Fibroblast of skin of scalp (primary cell): ENCODE results near the gene SH2D2A. TPM values are rescaled to one million over a fixed set of nuclear protein-coding genes. Genes with fewer than 3 reads are reported as not detected.

Experiments used
- DNase-seq: peaks from one replicate; pipeline ENCODE4 v3.0.0-alpha.2; 2013
- polyA plus RNA-seq, 2 experiments: library from polyadenylated mRNA; unstranded; fragments of 120-200 nt; gene quantifications; one replicate each; pipeline ENCODE4 v1.2.1, GENCODE V29; 2013; ENCODE audit not compliant: insufficient read length in 2 of 2

The SH2D2A gene
- 0.71 TPM for polyA plus RNA-seq (2013, experiment 1 of 2; ENCODE audit: insufficient read length)
- polyA plus RNA-seq (2013, experiment 2 of 2; ENCODE audit: insufficient read length) = 0.33 TPM

DNA sequence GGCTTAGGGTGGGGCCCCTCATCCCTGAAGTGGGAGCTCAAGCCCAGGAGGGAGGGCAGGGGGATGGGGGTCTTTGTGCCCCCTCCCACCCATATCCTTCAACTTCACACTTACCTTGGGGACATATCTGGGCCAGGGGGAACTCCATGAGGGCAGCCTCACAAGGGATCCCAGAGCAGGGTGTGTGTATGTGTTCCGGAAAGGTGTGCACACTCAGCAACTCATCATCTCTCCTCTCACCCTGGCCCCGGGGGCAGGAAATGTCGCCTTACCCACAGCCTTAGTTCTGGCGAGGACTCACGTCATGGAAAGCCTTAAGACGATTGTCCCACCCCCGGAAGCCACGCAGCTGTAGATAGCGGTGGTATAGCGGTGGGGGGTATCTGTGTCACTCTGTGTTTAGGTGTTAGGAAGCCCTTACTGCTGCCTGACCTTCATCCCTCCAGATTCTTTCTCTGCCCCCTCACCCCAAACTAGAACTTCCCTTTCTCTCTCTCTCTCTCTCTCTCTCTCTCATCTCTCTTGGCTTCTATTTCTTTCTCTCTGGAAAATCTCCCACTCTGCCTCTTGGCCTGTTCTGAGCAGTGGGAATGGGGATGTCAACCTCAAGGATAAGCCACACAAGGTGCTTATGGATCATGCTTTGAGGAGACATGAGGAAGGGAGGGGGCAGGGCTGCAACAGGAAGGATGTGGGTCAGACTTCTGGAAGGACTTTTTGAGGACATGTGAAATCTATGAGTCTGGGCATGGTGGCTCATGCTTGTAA lies at the start of gene SH2D2A:
SH2D2A (minus strand) TSS at position 288 of the 768 bp plus-strand sequence; CDS start at position 148, 140 bp downstream.
- DNase-seq = peak; percentile 24

DNA sequence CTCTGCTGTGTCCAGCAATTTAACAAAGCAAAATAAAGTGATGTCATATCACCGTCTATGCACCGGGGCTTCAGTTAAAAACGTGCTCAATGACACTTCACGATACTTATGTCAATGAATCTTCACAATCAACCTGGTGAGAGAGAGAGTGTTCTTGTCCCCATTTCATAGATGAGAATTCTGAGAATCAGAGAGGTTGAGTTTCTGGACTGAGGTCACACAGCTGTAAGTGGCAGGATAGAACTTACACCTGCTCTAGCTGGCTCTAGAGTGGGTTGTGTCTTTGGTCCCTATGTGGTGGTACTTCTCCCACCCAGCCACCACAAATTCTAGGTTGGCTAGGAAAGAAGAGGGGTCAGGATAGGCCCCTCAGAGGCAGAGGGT lies 49.2 kb upstream of the SH2D2A start:
- no peak for DNase-seq

DNA sequence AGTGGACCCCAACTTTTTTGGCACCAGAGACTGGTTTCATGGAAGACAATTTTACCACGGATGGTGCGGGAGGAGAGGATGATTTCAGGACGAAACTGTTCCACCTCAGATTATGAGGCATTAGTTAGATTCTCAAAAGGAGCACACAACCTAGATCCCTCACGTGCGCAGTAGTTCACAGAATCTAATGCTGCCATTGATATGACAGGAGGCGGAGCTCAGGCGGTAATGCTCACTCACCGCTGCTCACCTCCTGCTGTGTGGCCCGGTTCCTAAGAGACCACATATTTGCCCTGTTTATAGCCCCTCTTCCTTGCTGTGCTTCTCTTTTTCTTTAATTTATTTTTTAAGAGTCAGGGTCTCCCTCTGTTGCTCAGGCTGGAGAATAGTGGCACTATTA lies 48.6 kb upstream of the SH2D2A start:
- DNase-seq = no peak

DNA sequence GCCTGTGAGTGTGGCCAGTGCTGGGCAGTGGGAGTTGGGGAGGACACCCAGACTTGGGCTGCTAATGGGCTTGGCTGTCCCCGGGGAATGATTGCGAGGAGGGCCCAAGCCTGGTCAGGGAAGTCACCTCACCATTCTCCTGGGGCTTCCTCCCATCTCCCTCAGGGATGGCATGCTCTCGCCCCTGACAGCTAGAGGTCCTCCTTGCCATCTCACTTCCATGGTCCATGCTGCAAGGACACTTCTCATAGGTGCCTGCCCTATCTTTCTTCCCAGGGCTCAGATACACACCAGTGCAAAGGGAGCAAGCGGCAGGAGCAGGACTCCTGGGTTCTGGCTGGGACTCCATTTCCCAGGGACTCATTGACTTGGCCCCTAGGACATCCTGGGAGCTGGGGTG lies 48.1 kb upstream of the SH2D2A start:
- DNase-seq = no peak

DNA sequence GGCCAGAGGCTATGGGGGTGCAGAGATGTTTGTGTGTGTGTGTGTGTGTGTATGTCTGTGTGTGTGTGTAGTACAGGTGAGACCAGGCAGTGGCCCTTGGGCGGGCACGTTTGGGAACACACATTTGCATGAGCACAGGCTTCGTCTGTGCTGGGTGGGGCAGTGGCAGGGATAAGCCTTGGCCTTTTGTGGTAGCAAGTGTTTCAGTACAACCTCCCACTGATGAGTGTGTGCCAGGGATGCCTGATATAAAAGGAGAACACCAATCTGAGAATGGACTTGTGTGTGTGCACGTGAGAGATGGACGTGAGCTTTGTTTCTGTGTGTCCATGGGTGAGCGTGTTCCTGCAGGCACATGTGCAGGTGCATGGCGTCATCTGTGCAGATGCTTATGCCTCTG lies 47.0 kb upstream of the SH2D2A start:
- DNase-seq = no peak

DNA sequence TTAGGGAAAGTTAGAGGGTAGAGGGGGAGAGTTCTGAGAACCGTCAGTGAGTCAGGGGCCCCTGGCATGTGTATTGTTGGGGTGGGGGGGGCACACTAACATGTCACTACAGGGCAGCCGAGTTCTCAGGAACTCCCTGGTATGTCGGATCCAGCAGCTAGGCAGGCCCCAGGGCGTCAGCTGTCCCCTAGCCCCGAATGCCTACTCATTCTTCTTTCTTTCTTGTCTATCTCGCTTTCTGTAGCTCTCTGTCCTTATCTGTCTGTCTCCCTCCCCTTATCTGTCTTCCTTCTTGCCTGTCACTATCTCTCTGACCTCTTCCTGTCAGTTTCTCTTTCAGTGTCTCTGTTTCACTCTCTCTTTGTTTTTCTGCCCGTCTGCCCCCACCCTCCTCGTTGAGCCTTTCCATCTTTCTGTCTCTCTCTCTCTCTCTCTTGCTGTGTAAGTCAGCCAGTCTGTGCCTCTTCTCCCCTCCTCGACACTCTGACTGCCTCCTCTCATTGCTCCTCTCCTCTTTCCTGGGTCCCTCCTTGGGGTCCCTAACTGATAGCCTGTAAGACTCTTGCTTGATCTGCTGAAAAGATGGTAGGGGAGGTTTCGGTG lies 46.5 kb upstream of the SH2D2A start:
- DNase-seq = no peak

DNA sequence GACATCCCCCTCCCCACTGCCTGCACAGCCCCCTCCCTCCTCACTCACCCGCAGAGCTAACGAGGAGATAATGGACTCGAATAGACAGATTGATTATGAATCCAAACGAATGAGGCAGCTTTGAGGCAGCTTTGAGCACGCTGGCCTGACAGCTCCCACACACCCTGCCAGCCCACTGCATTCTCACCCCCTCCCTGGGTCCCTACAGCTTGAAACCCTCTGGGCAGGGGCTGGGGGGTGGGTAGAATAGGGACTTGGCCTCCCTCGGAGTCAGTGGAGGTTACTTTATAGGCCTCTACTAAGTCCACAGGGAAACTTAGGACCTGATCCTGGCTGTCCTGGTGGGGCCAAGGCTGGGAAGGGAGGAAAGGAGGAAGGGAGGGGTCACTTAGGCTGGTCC lies 45.9 kb upstream of the SH2D2A start:
- no peak for DNase-seq

DNA sequence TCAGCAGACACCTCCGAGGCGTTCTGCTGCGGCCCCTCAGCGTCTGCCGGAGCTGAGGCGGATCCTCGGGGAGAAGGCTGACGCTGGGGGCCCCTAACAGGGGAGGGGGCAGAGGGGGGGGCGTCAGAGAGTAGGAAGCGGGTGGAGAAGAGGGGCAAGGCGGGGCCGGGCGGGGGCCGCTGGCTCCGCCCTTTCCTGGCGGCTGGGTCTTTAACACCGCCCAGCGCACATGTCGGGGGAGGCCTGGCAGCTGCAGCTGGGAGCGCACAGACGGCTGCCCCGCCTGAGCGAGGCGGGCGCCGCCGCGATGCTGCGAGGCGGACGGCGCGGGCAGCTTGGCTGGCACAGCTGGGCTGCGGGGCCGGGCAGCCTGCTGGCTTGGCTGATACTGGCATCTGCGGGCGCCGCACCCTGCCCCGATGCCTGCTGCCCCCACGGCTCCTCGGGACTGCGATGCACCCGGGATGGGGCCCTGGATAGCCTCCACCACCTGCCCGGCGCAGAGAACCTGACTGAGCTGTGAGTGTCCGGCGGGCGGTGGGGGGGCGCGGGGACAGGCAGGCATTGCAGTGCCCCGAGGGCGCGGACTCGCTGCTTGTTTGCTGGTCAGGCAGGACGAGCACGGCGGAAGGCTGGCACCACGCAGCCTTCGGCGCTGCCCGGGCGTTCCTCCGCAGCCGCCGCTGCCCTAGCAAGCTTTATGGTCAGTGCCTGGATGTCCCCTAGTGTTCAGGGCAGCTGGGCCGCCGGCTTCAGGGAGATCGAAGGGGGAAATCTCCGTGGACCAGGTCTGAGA lies 44.2 kb upstream of the SH2D2A start, which contains the start of gene NTRK1:
NTRK1 (plus strand) TSS at position 238 of the 796 bp plus-strand sequence; CDS start at position 308, 70 bp downstream.
- DNase-seq = no peak

DNA sequence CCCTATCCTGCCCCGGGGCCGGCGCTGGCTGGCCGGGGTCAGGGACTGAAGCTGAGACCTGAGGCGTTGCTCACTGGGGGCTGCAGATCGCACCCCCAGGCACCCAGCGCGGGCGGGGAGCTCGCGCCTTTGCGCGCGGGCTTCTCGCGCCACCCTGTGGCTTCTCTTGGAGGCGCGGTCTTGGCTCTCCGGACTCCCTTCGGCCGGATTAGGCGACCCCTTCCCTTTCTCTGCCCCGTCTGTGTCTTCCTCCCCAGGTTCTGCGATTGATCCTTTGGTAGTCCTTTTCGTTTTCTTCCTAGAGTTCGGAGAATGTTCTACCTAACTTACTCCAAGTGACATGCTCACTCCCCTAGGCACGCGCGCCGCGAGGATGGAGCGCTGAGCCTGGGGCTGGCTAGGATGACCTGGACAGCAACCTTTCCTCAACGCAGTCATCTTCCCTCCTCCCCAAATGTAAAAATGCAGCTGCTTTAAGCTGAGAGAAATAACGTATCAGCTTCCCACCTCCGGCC lies 43.5 kb upstream of the SH2D2A start:
- DNase-seq = peak; percentile 29

DNA sequence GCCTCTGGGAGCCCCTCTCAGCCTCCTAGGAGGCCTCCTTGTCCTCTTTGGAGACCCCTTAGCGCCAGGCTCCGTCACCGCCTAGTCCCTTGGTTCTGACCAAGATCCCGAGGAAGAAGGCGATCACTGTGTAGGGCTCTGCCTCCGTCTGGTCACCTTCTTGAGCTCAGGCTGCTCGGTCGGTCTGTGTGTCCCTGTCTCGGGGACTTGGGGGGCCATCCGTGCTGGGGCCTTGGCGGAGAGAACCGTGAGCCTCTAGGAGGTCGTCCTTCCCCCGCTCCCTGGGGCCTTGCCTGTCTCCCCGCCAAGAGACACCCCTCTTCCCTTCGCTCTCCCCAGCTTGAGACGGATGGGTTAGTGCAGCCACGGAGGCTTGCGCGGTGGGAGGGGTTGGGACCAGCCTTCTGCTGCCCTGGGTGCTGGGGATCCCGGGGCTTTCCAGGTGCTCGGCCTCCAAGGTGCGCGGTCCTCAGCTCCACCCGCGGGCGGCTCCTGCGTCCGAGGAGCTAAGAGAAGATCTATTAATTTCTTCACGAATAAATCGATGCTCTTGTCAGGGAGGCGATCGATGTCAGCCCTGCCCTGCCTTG lies 43.0 kb upstream of the SH2D2A start:
- no peak for DNase-seq

DNA sequence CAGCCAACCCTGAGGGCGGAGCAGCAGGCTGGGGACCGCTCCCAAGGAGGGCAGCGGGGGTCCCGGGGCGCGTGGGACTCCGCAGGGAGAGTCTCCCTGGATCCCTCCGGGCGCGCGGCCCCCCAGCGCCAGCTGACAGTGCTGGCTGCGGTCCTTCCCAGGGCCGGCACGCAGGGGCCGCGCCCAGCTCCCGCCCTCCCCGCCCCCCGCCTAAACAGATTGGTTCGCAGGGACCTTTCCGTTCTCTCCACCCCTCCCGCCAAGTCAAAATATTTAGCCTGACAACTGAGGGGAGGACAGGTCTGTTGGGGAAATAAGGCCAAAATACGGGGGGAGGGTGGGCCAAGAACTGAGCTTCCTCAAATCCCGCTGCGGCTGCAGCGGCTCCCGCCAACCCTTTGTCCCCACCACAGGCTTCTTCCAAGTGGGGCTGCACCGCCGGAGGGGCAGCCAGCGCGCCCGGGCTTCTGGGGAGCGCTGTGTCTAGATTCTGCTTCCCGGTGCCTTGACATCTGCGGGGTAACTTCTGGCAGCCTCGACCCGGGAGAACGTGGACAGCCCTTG lies 42.4 kb upstream of the SH2D2A start, which contains the start of gene INSRR:
INSRR (minus strand) TSS at position 159 of the 564 bp plus-strand sequence. CDS start 496 bp downstream, outside the sequence.
- DNase-seq = no peak

DNA sequence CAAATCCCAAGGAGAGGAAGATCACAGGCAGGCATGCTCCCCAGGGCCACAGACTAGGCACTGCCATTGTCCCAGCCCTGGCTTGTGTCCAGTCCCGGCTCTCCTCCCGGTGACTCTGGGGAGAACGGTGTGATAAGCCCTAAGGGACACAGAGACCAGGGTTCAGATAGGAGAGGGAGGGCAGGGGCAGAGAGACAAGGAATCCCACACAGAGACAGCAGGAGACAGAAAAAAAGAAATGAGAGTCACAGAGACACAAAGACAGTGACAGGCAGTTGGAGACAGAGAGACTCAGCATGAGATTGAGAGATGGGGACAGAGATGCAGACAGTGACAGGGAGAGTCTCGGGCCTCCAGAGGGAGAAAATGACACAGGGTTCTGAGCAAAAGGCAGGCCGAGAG lies 41.9 kb upstream of the SH2D2A start:
- DNase-seq = no peak

DNA sequence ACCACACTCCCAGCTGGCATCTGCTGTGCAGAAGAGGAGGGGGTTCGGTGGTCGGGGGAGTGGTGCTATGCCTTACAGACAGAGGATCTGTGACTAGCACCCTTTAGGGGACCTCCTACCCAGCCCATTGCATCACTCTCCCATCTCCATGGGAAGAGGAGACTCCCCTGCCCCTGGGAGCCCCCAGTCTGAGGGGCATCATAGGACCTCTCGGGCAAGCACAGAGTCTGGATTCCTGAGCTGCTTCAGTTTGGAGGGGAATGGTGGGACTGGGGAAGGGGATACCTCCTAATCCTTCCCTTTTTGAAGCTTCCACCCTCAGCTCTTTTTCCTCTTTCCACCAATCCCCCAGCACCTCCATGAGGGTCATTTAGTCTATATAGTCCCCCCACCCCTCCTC lies 40.9 kb upstream of the SH2D2A start:
- DNase-seq = no peak

DNA sequence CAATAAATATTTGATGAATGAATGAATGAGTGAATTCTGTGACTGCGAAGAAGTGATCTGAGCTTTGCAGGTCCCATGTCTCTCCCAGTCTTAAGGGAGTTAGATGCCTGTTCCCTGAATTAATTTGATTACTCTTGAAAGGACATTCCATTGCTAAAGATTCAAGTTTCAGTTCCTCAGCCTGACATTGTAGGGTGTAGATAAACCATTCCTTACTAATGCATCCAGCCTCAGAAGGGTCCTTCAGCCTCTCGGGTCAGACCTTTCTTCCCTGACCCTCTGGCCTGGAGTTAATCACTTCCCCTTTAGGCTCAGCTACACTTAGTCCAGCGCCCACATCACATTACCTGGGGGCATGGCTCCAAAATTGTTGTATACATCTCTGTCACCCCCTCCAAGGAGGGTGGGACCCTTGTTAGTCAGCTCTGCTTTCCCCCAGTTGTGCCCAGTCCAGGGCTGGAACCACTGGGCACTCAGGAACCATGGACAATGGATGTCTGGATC lies 39.7 kb upstream of the SH2D2A start:
- DNase-seq = no peak

DNA sequence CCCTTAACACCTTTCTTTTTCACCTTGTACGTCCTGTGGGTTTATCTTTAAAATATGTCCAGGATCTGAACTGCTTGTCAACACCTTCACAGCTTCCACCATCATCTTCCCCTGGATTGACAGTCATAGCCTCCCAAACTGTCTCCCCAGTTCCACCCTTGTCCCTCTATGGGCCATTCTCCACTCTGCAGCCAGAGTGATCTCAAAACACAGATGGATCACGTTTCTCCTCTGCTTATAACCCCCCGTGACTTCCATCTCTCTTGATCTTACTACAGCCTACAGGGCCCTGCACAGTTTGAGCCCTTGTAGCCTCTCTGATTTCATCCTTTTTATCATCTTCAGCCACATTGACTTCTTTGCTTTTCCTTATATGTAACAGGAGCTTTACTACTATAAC lies 38.0 kb upstream of the SH2D2A start:
- no peak for DNase-seq

DNA sequence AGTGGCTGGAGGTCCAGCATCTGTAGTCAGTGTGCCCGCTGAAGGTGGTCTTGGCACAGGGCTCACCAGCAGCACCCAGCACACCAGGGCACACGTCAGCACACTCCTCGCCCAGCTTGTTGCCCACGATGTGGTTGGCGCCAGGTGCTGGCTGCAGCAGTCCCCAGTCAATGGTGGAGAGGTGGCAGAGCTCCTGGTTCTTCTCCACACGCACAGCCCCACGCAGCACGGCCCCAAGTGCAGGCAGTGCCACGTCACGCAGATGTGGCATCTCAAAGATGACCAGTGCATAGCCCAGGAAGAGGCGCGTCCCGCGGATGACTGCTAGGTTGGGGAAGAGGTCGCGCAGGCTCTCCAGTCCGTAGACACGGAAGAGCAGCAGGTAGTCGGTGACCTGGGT lies 37.1 kb upstream of the SH2D2A start:
- no peak for DNase-seq

DNA sequence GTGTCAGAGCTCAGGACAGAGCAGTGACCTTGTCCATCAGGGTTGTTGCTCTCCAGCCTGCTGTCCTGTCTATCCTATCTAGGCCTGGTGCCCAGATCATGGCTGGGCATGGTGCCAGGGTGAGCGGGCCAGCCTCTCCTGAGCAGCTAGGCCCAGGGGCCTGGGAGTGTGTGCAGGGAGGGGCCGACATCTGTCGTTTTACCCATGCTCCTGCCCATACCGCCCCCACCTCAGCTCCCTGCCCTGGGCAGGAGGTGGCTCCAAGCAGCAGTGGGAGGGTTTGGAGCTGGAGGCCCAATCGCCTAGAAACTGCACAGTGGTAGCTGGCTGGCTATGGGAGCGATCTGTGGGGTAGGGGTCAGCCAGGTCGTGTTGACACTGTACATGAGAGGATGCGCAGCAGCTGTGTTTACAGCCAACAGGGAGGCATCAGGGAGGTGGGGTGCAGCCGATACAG lies 35.8 kb upstream of the SH2D2A start:
- no peak for DNase-seq

DNA sequence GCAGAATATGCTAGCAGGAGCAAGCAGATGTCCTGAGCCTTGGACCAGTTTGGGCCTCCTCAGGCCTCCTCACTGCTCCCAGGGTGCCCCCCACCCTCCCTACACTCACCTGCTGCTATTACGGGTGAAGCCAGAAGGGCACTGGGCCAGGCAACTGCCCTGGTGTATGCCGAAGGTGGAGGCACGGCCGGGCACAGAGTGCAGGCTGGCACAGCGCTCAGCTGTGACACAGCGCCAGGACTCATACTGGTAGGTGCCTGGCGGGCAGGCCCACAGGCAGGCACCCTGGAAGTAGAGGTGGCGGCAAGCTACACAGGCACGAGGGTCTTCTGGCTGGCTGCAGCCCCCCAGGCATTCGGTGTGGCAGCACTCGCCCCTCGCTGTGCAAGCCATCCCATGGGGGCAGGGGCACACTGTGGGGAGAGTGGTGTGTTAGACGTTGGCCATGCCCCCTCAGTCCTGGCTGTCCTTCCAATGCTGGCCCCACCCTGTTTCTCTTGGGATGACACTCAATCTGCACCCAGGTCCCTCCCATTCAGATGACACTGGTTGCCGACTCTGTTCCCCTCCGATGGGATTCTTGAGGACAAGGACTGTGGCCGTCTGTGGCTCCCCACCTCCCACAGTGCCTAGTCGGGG lies 35.2 kb upstream of the SH2D2A start:
- DNase-seq = no peak

DNA sequence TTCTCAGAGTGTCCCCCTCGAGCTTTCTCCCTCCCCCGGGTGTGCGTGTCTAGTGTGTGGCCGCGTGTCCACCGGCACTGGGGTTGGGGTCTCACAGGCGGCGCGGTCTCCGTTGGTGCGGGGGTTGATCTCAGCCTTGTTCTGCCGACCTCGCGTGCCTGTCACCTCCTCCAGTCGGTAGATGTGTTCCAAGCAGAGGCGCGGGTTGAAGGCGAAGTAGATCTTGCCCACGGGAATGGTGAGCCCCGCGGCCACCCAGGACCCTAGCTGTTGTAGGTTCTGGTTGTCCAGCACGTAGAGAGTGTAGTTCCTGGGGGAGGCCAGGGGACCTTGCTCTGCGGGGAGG lies 32.5 kb upstream of the SH2D2A start:
- no peak for DNase-seq

DNA sequence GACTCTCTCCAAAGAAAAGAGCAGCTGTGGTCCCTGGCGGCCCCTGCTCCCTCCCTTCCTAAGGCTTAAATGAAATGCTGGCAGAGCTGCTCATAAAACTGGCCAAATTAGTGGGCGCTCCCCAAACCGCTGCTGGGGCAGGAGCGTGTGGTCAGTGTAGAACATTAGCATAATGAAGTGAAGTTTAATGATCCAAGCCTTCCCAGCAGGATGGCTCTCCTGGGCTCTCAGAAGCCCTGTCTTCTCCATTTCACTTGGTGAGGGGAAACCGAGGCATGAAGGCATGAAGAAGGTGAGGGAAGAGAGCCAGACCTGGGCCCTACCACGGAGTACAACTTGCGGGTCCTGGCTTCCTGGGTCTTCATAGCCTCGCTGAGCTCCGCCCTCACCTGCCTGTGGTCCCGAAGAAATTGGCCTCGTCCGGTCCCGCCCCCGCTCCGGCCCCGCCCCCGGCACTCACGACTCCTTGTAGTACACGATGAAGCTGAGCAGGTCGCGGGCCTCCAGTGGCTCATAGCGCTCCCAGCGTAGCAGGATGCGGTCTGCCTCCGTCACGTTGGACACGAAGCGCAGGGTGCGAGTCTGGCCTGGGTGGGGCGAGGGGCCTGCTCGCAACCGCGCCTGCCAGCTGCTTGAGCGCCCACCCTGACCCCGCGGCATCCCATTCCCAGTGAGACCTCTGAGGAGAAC lies 32.0 kb upstream of the SH2D2A start:
- no peak for DNase-seq
